D341Med (cell line): ENCODE measurements around the gene SGCG.

Experiments used
- DNase-seq: peaks from one replicate; pipeline ENCODE4 v3.0.0; 2012; ENCODE audit warnings: low spot score

Gene SGCG

DNA sequence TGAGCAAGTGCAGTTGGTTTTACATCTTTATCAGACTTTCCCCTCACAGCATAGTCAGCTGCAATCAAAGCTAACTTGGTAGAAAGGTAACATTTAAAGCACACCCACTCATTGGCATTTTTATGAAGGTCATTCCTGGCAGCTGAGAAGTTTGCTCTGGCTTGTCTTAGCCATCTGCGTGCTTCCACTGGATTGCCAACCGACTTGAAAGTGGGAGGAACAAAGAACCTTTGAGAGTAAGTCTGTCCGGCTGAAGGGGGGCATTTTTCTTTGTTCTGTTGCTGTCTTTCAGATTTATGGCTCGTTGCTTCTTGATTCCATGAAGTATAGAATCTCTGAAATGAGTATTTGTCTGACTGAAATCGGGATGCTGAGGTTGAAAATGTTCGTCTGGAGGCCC is 149.6 kb downstream of the SGCG start:
- DNase-seq: no peak

DNA sequence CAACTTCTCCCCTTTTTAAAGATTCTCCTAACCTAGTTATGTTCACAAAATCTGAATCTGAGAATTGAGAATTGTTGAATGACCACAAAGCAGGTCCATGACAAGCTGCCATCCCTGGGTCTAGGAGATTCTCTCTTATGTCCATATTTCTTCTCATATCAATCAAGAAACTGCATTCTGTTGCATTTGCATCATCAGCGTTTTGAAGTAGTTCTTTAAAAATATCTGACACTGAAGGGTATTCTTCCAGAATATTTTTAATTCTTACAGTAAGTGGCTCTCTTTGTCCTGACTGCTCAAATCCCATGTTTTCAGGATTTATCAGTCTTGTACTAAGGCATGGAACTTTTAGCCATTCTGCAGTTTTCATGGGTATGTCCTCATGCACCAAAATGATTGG is 158.4 kb downstream of the SGCG start:
- no peak for DNase-seq

DNA sequence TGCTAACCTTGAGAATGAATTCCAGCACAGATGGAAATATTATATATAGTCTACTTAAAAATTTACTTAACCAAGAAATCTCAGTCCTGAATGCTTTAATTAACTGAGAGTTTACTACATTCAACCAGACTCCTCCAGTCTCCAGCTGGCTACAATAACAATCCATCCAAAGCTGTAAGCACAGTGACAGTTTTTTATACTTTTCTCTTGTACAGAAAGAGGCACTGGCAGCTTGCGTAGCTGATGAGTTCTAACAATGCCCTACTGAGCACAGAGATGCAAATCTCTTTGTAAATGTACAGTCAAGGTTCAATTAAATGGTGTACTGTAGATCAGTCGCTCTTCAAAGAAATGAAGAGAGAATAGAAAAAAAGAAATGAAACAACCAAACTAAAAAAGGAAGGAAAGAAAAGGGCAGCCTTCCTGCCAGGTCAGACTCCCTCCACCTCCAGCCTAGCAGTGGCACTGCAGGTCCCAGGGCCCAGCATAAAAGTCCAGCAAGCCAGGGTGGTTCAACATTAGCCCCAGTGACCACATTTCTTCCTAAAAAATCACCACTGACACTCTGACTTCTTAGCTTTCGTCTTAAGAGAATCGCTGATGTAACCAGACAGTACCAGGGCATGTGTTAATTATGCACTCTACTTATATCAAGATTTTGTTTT is 164.3 kb downstream of the SGCG start:
- DNase-seq: no peak

DNA sequence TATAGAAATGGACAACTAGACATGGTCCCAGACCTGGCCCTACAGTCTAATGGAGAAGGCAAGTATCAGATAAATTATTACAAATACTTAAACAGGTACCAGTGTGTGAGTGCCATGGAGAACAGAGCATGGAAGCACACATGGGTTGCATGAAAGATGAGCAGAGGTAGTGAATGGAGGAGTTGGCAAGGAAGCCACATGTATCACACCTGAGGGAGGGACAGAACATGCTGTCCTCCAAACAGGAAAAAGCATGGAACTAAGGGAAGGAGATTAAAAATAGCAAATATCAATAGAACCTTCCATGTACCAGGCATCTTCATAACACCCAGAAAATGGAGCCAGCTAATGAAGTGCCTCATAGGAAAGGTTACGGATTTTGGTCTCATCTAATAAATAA is 166.8 kb downstream of the SGCG start:
- no peak for DNase-seq

DNA sequence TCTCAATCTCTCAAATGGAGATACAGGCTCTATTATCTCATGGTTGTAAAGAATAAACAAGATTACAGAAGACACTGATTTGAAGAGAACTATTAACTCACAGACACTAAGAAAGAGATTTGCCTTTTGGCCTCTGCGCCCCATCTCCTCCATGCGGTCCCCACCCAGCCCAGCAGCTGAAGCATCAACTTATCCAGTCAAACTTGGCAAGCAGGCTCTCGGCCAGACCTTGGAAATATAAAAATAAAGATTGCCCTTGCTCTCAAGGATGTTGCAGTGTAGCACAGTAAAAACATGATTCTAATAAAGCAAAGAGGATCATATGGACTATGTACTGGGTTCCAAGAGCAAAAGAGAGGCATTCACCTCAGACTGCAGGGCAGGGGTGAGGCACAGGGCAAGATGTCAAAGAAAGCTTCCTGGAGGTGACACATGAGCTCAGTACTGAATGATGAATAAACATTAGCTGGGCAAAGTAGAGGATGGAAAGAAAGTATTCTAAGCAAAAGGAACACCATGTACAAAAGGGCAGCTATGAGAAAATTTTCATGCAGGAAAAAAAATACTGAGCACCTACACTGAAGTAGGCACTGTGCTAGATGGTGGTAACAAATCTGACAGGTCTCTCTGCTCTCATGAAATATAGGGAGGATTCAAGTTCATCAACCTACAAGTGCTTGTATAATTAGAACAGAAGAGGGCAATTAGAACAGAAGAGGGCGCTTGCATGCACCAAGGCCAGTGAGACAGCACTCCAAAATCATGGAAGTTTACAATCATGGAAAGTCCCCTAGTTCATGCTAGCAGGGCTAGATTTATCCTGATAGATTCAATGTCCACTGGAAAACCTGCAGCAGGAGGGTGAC is 167.7 kb downstream of the SGCG start:
- no peak for DNase-seq

DNA sequence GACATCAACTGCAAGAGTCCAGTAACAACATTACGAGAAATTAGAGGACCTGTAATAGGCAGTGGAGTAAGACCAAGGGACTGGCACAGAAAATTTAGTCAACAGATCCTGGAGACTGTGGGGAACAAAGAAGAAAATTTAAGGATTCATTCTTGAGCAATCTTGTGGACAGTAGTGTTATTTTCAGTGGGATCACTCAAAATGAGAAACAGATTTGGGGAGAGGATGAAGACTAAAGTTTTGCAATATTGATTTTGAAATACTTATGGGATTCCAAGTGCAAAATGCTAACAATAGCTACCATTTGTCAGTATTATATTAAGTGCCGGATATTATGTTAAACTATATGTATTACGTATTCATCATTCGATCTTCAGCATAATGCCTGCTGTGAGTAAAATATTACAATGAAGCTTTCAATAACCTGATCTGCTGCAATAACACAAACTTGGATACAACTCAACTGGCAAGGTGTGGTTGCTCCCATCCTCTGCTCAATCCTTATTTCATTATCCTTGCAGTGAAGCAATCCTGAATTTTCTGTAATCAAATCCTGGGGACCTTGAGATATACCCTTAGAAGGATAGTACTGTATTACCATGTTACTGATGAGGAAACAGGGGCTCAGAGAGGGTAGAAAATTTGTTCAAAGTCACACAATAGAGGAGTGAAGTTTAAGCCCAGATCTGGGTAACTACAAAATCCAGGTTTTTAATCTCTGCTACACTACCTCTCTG is 168.6 kb downstream of the SGCG start:
- no peak for DNase-seq

DNA sequence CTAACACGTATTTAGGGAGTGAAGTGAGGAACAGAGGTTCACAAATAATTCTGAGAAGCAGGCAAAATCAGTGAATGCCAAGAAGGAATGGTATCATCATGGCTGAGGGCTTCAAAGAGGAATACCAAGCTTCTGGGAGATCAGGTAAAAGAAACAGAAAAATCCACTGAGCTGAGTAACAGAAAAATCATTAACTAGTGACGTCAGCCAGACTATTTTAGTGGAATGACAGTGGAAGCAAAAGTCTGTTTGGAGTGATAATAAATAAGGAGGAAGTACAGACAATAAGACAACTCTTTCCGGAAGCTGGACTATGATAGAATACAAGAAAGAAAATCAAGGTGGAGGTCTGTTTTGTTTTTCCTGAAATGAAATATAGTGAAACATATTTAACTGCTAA is 169.2 kb downstream of the SGCG start:
- no peak for DNase-seq

DNA sequence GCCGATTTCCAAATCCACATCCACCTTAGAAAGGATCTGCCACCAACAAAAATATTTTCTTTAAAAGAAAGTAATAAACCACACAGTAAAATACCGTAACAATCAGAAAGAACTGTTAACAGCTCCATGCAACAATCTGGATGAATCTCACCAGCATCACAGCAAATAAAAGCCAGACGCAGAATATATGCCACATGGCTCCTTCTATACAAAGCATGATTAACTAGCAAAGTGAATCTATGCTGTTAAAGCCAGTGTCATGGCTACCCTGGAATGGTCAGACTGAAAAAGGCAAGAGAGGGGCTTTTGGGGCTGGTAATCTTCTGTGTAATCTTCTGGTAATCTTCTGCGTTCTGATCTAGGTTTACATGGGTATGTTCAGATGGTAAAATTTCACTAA is 171.4 kb downstream of the SGCG start:
- no peak for DNase-seq

DNA sequence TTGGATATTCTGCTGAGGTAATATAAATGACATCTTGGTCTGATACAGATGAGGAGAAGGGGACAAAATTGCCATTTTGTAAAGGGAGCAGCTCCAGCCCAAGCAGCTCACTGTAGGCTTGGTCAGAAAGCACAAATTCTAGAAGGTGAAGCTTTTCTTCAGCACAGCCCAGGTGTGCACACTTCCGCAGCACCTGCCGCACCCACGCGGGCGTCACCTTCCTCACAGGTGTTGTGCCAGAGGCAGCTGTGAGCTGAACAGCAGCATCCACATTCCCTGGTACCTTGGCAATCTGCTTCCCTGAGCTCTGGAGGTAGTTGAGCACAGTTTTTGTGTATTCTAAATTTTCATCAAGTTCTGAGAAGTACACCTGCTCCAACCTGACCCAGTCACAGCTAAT is 173.7 kb downstream of the SGCG start:
- DNase-seq: no peak

DNA sequence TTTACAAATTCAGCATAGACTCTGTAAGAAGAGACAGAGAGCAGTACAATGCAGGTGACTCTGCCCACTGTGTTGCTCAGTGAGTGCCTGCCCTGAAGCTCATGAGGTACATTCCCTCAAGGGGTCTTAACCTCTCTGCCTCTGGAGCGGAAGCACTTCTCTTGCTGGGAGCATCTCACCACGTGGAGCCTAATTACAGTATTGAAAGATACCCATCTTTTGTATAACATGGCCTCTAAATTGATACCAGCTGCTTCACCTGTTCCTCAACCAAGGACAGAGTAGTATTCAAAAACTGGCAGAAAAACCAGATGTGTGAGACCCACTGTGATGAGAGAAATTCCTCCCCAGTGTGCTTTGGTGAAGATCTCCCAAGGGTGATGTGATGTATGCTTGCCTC is 175.6 kb downstream of the SGCG start:
- no peak for DNase-seq

DNA sequence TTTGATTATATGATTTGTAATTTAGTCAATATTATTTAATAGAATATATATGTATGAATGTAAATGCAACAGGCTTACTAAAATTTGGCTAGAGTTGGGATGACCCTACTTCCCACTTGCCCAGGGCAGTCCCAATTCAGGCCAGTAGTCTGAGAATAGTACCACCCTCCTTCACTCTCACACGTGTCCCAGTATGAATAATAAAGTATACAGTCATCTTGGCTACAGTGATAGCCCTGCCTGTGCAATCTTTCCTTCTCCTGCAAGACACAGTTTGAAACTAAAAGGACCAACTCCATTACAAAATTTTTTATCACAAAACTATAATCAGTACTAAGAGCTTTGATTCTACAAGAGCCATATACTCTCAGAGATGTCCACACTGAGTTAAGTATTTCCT is 176.6 kb downstream of the SGCG start:
- DNase-seq: no peak

DNA sequence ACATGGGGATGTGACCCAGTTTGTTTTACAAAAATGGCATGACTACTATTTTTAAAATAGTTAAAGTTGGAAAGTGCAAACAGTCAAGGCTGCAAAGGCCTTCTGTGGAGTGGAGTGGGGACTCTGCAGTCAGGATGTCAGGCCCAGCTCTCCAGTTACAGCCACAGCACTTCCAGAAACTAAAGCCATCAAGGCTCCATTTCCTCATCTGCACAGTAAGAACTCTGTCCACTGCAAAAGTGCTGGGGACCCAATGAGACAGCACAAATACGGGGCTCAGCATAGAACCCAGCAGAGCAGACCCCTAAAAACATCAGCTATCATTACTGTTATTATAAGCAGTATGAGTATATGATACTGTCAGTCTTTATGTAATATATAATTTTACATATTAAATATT is 179.1 kb downstream of the SGCG start:
- no peak for DNase-seq

DNA sequence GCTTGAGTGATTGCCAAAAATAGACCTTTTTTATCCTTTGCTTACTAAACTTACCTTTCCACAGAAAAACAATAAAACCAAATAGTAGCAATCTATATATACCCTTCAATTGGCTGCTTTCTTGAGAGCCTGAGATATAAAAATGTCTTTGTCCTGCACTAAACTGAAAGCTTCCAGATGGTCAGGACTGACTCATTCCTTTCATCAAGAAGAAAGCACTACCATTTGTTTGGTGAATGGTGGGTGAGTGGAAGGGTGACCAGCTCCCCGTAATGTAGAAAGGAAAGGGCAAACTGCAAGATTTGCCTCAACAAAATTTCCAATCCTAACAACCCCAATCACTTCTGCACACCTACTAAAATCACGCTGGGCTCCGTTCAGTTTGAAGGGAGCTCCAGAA is 184.9 kb downstream of the SGCG start:
- no peak for DNase-seq

DNA sequence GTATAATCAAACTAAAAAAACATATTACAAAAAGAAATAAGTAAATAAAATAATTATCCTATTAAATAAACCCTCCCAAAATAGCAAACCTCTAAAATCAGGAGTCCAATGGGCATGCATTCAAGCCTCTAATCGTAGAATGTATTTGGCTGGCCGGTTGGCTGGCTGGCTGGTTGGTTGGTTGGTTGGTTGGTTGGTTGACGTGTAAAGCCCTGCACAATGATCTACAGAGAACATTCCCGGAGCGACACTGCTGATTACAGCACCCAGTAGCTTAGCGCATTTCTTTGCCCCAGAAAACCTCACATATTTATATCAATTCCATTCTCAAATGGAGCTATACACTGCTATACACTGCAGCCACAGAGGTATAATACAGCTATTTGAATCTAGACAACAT is 187.1 kb downstream of the SGCG start:
- no peak for DNase-seq

DNA sequence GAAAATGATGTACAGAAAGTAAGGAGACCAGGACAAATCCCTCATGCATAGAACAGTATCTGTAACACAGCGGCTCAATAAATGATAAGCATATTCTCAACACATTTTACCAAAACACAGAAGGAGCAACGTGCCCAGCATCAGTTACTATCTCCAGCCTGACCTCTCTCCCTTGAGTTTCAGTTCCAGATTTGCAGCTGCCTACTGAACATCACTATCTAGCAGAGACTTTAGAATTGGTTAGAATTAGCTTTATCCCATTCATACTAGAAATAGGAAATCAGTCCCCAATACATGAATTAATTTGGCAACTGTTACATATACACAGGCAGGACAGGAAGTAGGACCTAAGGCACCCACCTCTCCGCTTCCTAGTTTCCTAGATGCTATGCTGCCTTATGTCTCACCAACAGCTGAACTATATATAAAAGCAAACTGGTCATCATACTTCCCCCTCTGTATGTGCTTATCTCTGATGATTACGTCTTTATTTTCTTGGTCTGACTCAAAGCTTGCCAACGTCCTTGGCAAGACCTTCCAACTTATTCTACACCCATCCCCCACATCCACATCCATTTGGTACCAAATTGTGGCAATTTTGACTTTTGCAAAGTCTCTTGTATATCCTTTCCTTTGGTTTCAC is 191.6 kb downstream of the SGCG start:
- DNase-seq: no peak
